ENCODE measurements around the gene TM9SF3. TPM values are rescaled to one million over a fixed set of nuclear protein-coding genes. Genes with fewer than 3 reads are reported as not detected.

TM9SF3 gene
- total RNA-seq, 3 donors from 2014 or later: 188 to 241 (median 212) TPM

- peaks cover 3% of the 10 kb centered on the region for H3K4me1 ChIP-seq (ENCODE audit: low read depth)
- TF ChIP-seq CTCF (IDR thresholded peaks at IDR 0.05): no peak
- intact Hi-C loops (cut with DNase I, micrococcal nuclease): no loop called here
- ATAC-seq (no peak), DNase-seq (no peak)
- no peaks in the 10 kb centered on the region for H3K36me3 ChIP-seq (ENCODE audit: low read depth)
- H3K9me3 ChIP-seq: no peaks in the 10 kb centered on the region
- H3K4me3 ChIP-seq: no peak overlapping the region
Measured at GRCh38 chr10:96625173-96625572, 38.4 kb upstream of the TM9SF3 start.

DNA sequence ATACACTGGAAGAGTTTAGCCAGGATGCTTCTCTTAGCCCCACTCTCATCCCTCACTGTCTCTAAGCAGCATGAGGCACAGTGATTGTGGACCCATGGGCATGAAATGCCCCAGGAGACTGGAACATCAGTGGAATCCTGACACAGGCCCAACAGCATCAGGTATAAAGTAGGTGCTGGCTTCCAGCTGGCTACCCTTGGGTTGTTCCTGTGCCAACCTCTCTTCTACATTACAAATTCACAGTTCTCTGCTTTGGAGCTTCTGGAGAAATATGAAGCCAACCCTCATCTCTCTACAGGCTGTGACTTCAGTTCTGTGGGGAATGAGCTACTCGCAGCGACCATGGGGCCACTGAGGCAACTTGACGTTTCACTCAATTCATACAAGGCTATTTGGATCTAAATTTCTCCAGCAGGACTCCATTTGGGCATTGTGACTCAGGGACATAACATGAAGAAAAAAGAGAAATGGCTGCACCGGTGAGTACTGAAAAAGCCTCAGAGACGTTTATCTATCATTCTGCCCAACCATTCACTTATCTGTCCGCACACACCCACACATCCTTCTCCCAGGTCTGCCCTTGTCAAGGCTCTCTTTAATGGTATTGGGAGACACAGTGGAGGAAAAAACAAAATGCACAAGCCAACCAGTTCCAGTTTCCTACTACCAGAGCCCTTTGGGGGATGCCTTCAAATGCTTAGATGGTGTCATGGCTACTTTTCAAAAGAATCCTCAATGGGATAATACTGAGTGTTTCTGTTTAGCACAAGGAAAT, 35.4 kb upstream of the TM9SF3 start:
- Histone ChIP-seq H3K9me3 (no peaks in the 10 kb centered on the region), H3K36me3 (ENCODE audit: low read depth) (no peaks in the 10 kb centered on the region), H3K4me3 (no peak overlapping the region), H3K4me1 (ENCODE audit: low read depth) (peaks cover 15% of the 10 kb centered on the region)
- ATAC-seq: no peak
- no peak for TF ChIP-seq CTCF (IDR thresholded peaks at IDR 0.05)
- intact Hi-C loops (cut with DNase I, micrococcal nuclease): no loop called here
- DNase-seq: no peak

DNA sequence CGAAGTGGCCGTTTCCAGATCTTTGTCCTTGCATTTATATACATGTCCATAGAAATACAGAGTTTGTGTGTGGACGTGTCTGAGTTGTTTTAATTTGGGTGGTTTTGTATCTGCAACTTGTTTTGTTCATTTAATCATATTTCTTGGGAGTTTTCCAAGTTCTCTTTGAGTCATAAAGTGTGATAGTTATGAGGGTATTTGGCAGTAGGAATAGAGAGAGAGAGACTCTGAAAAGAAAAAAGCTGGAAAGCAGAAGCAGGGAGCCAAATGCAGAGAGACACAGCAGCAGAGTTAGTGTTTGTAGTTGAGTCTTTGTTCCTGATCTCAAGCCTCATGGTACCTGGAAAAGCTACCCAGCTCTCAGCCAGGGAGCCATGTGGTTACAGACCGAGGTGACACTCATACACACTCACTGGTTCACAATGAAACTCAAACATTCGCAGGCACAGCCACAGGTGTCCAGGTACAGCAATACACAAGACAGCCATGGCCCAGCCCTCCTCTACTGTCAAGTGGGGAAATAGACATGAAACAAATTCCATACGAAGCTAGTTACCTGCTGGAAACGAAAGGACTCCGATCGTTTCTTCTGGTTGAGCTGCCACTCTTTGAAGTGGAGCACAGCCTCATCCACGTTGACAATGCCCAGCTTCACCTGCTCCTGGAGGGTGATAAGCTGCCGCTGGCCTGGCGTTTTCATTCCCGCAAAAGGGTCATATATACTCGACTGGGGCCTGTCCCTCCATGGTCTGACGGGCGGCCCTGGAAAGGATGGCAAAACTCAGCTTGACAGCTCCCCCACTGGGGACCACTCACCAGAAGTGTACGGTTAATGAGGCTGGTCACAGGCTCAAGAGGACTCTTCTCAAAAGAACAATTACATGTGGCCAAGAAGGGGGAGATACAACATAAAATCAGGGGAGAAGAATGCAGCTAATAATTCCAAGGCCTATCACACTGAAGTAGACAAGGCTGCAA, 33.3 kb upstream of the TM9SF3 start:
- H3K4me1 ChIP-seq (ENCODE audit: low read depth): peaks cover 15% of the 10 kb centered on the region

GRCh38 chr10:96619120-96619519, 32.3 kb upstream of the TM9SF3 start:
- DNase-seq: no peak
- no peak for TF ChIP-seq CTCF (IDR thresholded peaks at IDR 0.05)
- intact Hi-C loops (cut with DNase I, micrococcal nuclease): no loop called here
- H3K9me3 ChIP-seq: no peaks in the 10 kb centered on the region
- H3K4me1 ChIP-seq (ENCODE audit: low read depth): peaks cover 15% of the 10 kb centered on the region
- H3K4me3 ChIP-seq: no peak overlapping the region
- ATAC-seq: peak; percentile 14
- H3K36me3 ChIP-seq (ENCODE audit: low read depth): no peaks in the 10 kb centered on the region

More for the DNA sequence above, 33.3 kb upstream of the TM9SF3 start:
- intact Hi-C loops (cut with DNase I, micrococcal nuclease): no loop called here
- peak; percentile 64 for ATAC-seq
- Histone ChIP-seq H3K4me3 (no peak overlapping the region), H3K9me3 (no peaks in the 10 kb centered on the region), H3K36me3 (ENCODE audit: low read depth) (no peaks in the 10 kb centered on the region)
- no peak for DNase-seq
- no peak for TF ChIP-seq CTCF (IDR thresholded peaks at IDR 0.05)

DNA sequence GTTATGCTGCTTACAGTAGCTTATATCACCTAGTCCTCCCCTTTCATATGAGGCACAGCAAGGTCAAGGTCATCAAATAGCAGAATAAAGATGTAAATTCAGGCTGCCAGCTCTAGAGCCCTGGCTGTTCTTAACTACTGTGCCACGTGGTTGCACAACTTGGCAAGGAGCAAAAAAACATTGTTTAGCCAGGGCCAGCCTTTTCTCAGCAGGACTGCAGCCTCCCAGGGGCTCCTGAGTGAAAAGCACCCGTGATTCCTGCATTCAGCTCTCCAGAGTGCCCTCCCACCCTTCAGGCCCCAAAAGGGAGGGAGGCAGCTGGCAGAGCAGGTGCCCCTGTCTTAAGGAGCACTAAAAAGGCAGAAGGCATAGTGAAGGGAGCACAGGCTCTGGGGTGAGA, 31.8 kb upstream of the TM9SF3 start:
- Histone ChIP-seq H3K4me3 (no peak overlapping the region), H3K36me3 (ENCODE audit: low read depth) (no peaks in the 10 kb centered on the region), H3K4me1 (ENCODE audit: low read depth) (peaks cover 15% of the 10 kb centered on the region), H3K9me3 (no peaks in the 10 kb centered on the region)
- no peak for TF ChIP-seq CTCF (IDR thresholded peaks at IDR 0.05)
- intact Hi-C loops (cut with DNase I, micrococcal nuclease): no loop called here
- DNase-seq: peak in 2 of 3 donors; percentile 47 to 52
- peak; percentile 37 for ATAC-seq
